Mucosa of stomach (tissue), 1 donor: ENCODE results near the gene DLGAP4.

Source experiments
- H3K27me3 ChIP-seq: one replicate; pipeline ENCODE4 v1.7.0; 2013; ENCODE audit warnings: mild to moderate bottlenecking, low read length; ENCODE audit not compliant: control insufficient read depth, insufficient read depth
- H3K36me3 ChIP-seq: one replicate; pipeline ENCODE4 v1.7.0; 2013; ENCODE audit warnings: low read length; ENCODE audit not compliant: control insufficient read depth, insufficient read depth
- H3K4me1 ChIP-seq: one replicate; pipeline ENCODE4 v1.7.0; 2013; ENCODE audit warnings: mild to moderate bottlenecking, low read length; ENCODE audit not compliant: control insufficient read depth, insufficient read depth
- H3K4me3 ChIP-seq: one replicate; pipeline ENCODE4 v1.7.0; 2013; ENCODE audit warnings: low read length
- H3K9ac ChIP-seq: one replicate; pipeline ENCODE4 v1.7.0; 2013; ENCODE audit warnings: mild to moderate bottlenecking, low read length, moderate library complexity
- H3K9me3 ChIP-seq: one replicate; pipeline ENCODE4 v1.7.0; 2013; ENCODE audit warnings: mild to moderate bottlenecking, low read length, moderate library complexity; ENCODE audit not compliant: control insufficient read depth
- donor health status: Pancreatic carcinoma.

The DLGAP4 gene

DNA sequence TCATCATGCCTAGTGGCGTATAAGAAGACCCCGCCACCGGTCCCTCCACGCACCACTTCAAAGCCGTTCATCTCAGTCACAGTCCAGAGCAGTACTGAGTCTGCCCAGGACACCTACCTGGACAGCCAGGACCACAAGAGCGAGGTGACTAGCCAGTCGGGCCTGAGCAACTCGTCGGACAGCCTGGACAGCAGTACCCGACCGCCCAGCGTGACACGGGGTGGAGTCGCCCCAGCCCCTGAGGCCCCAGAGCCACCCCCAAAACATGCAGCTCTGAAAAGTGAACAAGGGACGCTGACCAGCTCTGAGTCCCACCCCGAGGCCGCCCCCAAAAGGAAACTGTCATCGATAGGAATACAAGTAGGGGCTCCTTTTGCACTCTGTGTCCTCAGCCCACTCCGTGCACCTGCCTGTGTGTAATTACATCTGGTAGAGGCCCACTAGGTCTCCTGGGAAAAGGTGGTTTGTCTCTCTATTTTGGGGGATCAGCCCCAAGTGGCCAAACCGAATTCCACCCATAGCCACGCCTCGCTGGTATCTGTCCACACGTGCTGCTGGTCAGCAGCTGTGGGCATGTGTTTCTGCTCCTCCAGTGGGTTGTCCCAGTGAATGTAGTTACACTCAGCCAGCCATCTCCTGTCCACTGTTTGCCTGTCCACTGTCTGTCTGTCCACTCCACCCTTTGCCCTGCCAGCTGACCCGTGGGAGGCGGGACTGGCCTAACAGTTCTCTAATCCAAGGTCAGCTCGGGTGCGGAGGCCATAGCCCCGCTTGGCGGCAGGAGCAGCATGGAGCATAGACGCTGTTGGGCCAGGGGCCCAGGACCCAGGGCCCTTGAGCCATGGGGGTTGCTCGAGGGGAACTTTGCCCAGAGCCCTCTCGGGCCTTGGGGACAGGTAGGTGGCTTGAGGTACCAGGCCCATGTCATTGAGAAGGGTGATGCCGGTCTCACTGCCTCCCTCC lies 190.8 kb downstream of the DLGAP4 start:
- H3K36me3 ChIP-seq, result peaks cover 25% of the 10 kb centered on the region
- peaks cover 31% of the 10 kb centered on the region for H3K4me1 ChIP-seq
- H3K4me3 ChIP-seq, result no peak overlapping the region
- H3K27me3 ChIP-seq, result no peaks in the 10 kb centered on the region
- H3K9me3 ChIP-seq, result no peaks in the 10 kb centered on the region
- no peak overlapping the region for H3K9ac ChIP-seq

DNA sequence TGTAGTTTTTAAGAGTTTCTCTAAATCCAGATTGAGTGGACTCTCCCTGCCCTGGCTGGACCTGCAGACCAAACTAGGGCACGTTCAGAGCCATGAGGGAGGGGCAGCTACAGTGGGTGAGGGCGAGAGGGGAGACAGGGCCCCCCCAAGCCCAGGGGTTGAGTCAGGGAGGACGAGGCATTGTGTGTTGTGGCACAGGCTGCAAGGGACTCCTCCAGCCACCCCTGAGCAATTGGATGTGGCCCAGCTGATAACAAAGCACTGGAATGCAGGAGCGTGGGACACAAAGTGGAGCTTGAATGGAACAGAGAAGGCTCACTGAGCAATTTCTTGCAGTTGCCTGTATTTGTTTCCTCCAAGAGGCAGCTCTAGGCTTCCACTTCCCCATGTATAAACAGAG lies 191.7 kb downstream of the DLGAP4 start:
- Histone ChIP-seq H3K36me3 (peaks cover 25% of the 10 kb centered on the region), H3K4me3 (no peak overlapping the region), H3K9me3 (no peaks in the 10 kb centered on the region), H3K9ac (no peak overlapping the region), H3K27me3 (no peaks in the 10 kb centered on the region), H3K4me1 (peaks cover 25% of the 10 kb centered on the region)

DNA sequence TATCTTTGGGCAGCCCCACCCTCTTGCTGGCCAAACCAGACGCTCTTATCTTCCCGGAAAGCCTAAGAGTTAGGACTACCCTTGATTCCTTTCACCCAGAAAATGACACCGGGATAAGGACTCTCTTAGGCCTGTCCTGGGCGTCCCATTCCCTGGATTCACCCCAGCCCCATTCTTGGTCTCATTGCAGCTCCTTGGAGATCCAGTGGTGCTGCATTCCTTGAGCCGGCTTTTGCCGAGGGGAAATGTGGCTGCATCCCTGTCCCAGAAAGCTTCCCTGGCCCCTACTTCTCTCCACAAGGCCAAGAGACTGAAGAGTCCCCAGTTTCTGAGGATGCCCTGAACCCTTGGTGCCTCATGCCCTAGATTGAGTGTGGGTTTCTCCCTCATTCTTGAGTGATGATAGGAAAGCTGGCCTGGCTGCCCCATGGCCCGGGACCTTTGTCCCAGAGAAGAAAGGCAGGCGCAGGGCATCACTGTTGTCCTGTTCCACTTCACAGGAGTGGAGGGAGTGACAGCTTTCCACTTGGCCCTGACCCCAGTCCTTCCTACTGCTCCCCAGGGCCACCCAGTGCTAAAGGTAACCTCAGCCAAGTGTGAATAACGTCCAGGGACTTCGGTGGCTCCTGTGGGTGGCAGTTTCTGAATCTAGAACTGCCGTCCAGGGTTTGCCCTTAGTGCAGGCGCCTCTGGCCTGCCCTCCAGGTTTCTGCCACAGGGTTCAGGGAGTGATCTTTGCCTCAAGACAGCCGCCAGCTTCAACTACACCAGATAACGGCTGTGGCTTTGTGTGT lies 192.4 kb downstream of the DLGAP4 start:
- Histone ChIP-seq H3K4me1 (peaks cover 25% of the 10 kb centered on the region), H3K9ac (no peak overlapping the region)

DNA sequence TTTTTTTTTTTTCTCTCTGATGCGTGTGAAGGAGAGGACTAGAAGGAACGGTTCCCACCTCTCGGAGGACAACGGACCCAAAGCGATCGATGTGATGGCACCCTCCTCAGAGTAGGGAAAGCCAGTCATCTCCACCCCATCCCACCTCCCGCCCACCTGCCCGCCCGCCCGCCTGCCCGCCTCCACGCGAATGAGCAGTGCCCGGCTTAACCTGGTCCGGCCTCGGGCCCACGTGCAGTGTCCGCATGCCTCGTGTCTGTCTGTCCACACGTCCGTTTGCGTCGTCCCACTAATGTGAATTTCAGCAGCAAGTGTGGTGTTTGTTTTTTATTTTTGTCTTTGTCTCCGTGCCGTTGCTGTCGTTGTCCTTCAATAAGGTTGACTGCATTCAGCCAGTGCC lies 193.1 kb downstream of the DLGAP4 start:
- Histone ChIP-seq H3K9me3 (no peaks in the 10 kb centered on the region), H3K4me3 (no peak overlapping the region), H3K27me3 (no peaks in the 10 kb centered on the region), H3K36me3 (peaks cover 25% of the 10 kb centered on the region), H3K9ac (no peak overlapping the region), H3K4me1 (peaks cover 25% of the 10 kb centered on the region)

More for the DNA sequence above, 192.4 kb downstream of the DLGAP4 start:
- Histone ChIP-seq H3K9me3 (no peaks in the 10 kb centered on the region), H3K4me3 (no peak overlapping the region), H3K36me3 (peaks cover 25% of the 10 kb centered on the region), H3K27me3 (no peaks in the 10 kb centered on the region)

DNA sequence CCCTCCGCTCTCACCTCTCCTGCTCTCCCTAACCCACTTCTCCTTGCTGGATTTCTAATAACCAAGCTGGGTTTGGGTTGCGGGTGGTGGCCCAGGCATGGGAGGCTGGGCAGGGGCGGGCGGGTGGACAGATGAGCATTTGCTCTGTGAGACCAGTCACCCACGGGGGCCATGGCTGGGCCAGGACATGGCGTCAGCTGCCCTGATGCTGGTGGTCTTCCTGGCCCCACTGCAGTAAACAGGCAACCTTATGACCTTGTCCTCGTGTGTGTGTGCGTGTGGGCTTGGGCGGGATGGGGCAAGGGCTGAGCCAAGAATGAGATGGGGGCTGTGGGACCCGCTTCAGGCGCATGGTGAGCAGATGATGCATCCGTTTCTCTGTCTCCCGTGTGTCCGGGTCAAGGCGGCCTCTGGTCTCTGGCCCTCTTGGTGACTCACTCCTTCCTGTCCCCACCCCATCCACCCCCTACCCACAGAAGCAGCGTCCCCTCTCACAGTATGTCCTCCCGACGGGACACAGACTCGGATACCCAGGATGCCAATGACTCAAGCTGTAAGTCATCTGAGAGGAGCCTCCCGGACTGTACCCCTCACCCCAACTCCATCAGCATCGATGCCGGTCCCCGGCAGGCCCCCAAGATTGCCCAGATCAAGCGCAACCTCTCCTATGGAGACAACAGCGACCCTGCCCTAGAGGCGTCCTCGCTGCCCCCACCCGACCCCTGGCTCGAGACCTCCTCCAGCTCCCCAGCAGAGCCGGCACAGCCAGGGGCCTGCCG lies 193.8 kb downstream of the DLGAP4 start:
- Histone ChIP-seq H3K36me3 (peaks cover 25% of the 10 kb centered on the region), H3K4me3 (no peak overlapping the region), H3K9ac (no peak overlapping the region), H3K9me3 (no peaks in the 10 kb centered on the region), H3K4me1 (peaks cover 25% of the 10 kb centered on the region), H3K27me3 (no peaks in the 10 kb centered on the region)

DNA sequence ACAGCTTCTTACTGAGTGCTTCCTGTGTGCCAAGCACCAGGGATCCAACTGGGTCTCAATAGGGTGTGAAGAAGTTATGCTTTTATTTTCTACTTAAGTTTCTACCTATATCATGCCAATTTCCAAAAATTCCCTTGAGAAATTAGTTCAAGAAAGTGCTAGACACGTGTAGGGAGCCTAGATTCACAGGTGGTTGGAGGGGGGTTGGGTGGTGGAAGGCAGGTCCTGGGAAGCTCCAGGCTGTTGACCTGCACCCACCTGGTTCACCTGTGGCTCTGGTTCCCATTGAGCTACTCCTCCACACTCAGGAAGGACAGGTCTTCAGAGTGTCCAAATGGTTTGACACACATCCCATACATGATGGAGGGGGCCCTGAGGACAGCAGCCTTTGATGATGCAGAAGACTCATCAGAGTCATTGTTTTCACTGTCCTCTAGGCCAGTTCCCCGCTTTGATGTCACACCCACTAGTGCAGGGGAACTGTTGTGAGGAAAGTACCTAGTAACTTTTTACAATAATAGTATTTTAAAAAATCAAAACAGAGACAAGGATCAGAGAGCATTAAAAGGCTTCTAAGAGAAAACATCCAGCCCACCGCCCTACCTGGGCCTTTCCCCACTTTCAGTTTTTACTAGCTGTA lies 195.3 kb downstream of the DLGAP4 start:
- Histone ChIP-seq H3K4me1 (peaks cover 25% of the 10 kb centered on the region), H3K27me3 (no peaks in the 10 kb centered on the region), H3K36me3 (peaks cover 18% of the 10 kb centered on the region), H3K4me3 (no peak overlapping the region), H3K9ac (no peak overlapping the region), H3K9me3 (no peaks in the 10 kb centered on the region)

DNA sequence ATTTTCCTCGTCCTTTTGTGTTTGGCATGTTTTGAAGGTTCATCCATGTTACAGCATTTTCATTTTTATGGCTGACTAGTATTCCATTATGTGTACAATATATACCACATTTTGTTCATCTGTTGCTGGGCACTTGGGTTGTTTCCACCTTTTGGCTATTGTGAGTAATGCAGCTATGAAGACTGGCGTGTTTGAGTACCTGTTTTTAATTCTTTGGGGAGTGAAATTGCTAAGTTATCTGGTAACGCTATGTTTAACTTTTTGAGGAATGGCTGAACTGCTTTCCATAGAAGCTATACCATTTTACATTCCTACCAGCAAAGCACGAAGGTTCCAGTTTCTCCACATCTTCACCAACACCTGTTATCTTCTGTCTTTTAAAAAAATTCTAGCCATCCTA lies 198.2 kb downstream of the DLGAP4 start:
- Histone ChIP-seq H3K36me3 (peaks cover 12% of the 10 kb centered on the region), H3K27me3 (no peaks in the 10 kb centered on the region), H3K9ac (no peak overlapping the region), H3K9me3 (no peaks in the 10 kb centered on the region), H3K4me1 (no peaks in the 10 kb centered on the region), H3K4me3 (no peak overlapping the region)

DNA sequence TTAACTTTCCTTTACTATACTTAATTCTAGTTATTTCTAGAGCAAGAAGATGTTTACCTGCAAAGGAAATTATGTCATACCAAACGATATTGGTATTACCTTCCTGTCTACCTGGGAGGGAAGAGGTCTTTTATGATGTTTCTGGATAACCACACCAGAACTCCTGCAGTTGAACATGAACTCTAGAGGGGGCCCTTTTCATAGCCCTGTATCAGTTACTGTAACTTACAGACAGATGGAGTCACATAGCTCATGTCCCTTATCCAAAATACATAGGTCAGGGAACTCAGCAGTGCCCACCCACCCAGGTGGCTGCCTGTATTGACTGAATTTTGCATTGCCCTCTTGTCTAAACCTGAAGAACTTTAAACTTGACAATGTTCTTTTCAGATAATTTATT lies 200.1 kb downstream of the DLGAP4 start:
- H3K4me1 ChIP-seq, result no peaks in the 10 kb centered on the region
- no peaks in the 10 kb centered on the region for H3K36me3 ChIP-seq
- no peaks in the 10 kb centered on the region for H3K9me3 ChIP-seq
- no peak overlapping the region for H3K4me3 ChIP-seq
- H3K9ac ChIP-seq, result no peak overlapping the region
- no peaks in the 10 kb centered on the region for H3K27me3 ChIP-seq

DNA sequence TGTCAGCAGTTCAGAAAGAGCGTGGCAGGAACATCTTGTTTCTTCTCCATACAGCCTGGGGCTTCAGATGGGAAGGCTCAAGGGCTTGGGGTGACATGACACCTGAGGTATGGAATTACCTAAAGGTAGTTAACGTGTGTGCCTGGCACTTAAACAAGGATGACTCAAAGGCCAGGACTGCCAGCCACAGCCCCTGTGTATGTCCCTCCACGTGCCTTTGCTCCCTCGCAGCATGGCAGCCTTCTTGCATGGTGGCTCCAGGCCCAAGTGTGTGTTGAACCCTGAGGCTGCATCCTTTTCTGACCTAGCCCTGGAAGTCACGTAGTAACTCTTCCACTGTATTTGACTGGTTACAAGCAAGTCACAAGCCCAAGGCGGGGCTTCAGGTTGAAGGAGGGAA lies 201.6 kb downstream of the DLGAP4 start:
- H3K9ac ChIP-seq, result no peak overlapping the region
- H3K9me3 ChIP-seq, result no peaks in the 10 kb centered on the region
- H3K27me3 ChIP-seq, result no peaks in the 10 kb centered on the region
- no peak overlapping the region for H3K4me3 ChIP-seq
- no peaks in the 10 kb centered on the region for H3K36me3 ChIP-seq
- no peaks in the 10 kb centered on the region for H3K4me1 ChIP-seq

DNA sequence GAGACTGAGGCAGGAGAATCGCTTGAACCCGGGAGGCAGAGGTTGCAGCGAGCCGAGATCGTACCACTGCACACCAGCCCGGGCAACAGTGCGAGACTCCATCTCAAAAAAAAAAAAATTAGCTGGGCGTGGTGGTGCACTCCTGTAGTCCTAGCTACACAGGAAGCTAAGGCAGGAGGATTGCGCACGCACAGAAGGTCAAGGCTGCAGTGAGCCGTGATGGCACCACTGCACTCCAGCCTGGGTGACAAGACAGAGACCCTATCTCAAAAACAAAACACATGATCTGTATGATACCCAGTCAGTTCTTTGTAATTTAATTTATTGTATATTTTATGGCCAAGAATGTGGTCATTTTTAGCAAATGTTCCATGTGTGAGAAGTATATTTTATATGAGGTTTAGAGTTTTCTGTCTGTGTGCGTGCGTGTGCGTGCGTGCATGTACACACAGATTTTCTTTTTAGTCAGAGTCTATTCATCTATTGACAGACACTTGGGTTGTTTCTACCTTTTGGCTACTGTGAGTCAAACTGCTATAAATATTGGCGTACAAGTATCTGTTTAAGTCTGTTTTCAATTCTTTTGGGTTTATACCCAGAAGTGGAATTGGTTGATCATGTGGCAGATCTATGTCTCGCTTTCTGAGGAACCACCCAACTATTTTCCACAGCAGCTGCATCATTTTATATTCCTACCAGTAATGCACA lies 213.0 kb downstream of the DLGAP4 start:
- Histone ChIP-seq H3K4me3 (no peak overlapping the region), H3K36me3 (peaks cover 7% of the 10 kb centered on the region), H3K9me3 (no peaks in the 10 kb centered on the region), H3K27me3 (no peaks in the 10 kb centered on the region), H3K4me1 (no peaks in the 10 kb centered on the region), H3K9ac (no peak overlapping the region)

DNA sequence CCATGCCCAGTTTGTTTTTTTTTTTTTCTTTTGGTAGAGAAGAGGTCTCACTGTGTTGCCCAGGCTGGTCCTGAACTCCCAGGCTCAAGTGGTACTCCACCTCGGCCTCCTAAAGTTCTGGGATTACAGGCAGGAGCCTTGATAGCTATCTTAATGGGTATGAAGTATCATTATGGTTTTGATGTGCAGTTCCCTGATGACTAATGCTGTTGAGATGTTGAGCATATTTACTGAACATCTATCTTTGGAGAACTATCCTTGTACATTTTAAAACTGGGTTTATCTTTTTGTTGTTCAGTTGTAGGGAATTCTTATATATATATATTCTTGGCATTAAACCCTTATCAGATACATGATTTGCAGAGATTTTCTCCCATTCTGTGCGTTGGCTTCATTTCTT lies 213.8 kb downstream of the DLGAP4 start:
- Histone ChIP-seq H3K27me3 (no peaks in the 10 kb centered on the region), H3K4me1 (no peaks in the 10 kb centered on the region), H3K9me3 (no peaks in the 10 kb centered on the region), H3K9ac (no peak overlapping the region), H3K36me3 (peaks cover 7% of the 10 kb centered on the region), H3K4me3 (no peak overlapping the region)
